GM23338 (cell line): ENCODE measurements around the gene SHISA4. TPM values are rescaled to one million over a fixed set of nuclear protein-coding genes. Genes with fewer than 3 reads are reported as not detected.

ENCODE experiments used
- EZH2phosphoT487 ChIP-seq: fragments of 200-600 bp; sonication (generic); IDR thresholded peaks from one replicate; pipeline ENCODE4 v1.8.1; 2018; ENCODE audit warnings: antibody characterized with exemption; ENCODE audit not compliant: unreplicated experiment
- JUNB ChIP-seq: IDR thresholded peaks from one replicate; pipeline ENCODE4 v1.6.1; 2016; ENCODE audit warnings: antibody characterized with exemption; ENCODE audit not compliant: unreplicated experiment
- NANOG ChIP-seq: IDR thresholded peaks from 2 replicates; pipeline ENCODE4 v1.6.1; 2016; ENCODE audit warnings: antibody characterized with exemption, borderline replicate concordance
- POLR2AphosphoS5 ChIP-seq: IDR thresholded peaks from 2 replicates; pipeline ENCODE4 v1.6.1; 2016; ENCODE audit warnings: antibody characterized with exemption, low read depth
- polyA plus RNA-seq: library from polyadenylated mRNA; unstranded; fragments of >200 nt; fragmentation: Nextera tagmentation; extraction: Ambion mirVana; gene quantifications from 2 replicates; pipeline ENCODE4 v1.2.1, GENCODE V29; 2016
- total RNA-seq: library from RNA; depleted of rRNA; stranded (reverse); fragments of >200 nt; shearing (Covaris generic); gene quantifications from 2 replicates; pipeline ENCODE4 v1.2.3, GENCODE V29; 2014
- TF ChIP-seq, protein P1 (sequence below): IDR thresholded peaks from one replicate; pipeline ENCODE4 v1.6.1; 2018; ENCODE audit warnings: antibody characterized with exemption; ENCODE audit not compliant: unreplicated experiment
- TF ChIP-seq, protein P2 (sequence below): fragments of 250-450 bp; sonication (Bioruptor Pico); IDR thresholded peaks from 2 replicates; pipeline ENCODE4 v1.5.0; 2020; ENCODE audit warnings: mild to moderate bottlenecking, moderate library complexity
- TF ChIP-seq, protein P3 (sequence below): IDR thresholded peaks from 2 replicates; pipeline ENCODE4 v1.6.1; 2016; ENCODE audit warnings: antibody characterized with exemption

Gene SHISA4
- total and polyA plus RNA-seq, 2 experiments from 2014 or later: 8.0 to 9.2 TPM

DNA sequence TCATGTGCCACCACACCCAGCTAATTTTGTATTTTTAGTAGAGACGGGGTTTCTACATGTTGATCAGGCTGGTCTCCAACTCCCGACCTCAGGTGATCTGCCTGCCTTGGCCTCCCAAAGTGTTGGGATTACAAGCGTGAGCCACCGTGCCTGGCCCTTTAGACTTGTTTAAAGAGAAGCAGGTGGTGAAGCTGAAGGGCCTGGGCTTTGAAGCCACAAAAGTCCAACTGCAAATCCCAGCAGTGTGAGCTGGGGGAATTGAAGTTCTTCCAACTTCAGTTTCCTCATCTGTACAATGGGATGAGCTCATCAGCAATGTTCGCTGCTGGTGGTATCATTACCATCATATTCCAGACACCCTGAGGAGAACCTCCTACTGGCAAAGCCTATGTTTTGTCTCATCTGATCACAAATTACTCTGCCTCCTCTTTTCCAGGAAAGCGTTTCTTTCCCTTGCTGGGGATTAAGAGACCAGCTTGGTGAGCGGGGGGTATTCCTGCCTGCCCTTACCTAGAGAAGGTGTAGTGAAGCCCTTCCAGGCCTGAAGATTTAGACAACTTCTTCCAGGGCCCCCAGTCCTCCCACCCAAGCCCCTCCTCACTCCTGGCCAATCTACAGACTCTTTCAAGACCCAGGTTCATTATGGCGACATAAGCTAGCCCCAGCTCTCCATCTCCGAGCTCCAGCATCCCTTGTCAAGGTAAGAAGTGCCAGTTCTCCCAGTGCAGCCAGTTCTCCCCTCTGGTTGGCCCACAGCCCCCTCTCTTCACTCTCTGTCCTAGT, 2.4 kb upstream of the SHISA4 start (continued):
- TF ChIP-seq, protein P1, sequence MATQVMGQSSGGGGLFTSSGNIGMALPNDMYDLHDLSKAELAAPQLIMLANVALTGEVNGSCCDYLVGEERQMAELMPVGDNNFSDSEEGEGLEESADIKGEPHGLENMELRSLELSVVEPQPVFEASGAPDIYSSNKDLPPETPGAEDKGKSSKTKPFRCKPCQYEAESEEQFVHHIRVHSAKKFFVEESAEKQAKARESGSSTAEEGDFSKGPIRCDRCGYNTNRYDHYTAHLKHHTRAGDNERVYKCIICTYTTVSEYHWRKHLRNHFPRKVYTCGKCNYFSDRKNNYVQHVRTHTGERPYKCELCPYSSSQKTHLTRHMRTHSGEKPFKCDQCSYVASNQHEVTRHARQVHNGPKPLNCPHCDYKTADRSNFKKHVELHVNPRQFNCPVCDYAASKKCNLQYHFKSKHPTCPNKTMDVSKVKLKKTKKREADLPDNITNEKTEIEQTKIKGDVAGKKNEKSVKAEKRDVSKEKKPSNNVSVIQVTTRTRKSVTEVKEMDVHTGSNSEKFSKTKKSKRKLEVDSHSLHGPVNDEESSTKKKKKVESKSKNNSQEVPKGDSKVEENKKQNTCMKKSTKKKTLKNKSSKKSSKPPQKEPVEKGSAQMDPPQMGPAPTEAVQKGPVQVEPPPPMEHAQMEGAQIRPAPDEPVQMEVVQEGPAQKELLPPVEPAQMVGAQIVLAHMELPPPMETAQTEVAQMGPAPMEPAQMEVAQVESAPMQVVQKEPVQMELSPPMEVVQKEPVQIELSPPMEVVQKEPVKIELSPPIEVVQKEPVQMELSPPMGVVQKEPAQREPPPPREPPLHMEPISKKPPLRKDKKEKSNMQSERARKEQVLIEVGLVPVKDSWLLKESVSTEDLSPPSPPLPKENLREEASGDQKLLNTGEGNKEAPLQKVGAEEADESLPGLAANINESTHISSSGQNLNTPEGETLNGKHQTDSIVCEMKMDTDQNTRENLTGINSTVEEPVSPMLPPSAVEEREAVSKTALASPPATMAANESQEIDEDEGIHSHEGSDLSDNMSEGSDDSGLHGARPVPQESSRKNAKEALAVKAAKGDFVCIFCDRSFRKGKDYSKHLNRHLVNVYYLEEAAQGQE: no peak
- TF ChIP-seq, protein P2, sequence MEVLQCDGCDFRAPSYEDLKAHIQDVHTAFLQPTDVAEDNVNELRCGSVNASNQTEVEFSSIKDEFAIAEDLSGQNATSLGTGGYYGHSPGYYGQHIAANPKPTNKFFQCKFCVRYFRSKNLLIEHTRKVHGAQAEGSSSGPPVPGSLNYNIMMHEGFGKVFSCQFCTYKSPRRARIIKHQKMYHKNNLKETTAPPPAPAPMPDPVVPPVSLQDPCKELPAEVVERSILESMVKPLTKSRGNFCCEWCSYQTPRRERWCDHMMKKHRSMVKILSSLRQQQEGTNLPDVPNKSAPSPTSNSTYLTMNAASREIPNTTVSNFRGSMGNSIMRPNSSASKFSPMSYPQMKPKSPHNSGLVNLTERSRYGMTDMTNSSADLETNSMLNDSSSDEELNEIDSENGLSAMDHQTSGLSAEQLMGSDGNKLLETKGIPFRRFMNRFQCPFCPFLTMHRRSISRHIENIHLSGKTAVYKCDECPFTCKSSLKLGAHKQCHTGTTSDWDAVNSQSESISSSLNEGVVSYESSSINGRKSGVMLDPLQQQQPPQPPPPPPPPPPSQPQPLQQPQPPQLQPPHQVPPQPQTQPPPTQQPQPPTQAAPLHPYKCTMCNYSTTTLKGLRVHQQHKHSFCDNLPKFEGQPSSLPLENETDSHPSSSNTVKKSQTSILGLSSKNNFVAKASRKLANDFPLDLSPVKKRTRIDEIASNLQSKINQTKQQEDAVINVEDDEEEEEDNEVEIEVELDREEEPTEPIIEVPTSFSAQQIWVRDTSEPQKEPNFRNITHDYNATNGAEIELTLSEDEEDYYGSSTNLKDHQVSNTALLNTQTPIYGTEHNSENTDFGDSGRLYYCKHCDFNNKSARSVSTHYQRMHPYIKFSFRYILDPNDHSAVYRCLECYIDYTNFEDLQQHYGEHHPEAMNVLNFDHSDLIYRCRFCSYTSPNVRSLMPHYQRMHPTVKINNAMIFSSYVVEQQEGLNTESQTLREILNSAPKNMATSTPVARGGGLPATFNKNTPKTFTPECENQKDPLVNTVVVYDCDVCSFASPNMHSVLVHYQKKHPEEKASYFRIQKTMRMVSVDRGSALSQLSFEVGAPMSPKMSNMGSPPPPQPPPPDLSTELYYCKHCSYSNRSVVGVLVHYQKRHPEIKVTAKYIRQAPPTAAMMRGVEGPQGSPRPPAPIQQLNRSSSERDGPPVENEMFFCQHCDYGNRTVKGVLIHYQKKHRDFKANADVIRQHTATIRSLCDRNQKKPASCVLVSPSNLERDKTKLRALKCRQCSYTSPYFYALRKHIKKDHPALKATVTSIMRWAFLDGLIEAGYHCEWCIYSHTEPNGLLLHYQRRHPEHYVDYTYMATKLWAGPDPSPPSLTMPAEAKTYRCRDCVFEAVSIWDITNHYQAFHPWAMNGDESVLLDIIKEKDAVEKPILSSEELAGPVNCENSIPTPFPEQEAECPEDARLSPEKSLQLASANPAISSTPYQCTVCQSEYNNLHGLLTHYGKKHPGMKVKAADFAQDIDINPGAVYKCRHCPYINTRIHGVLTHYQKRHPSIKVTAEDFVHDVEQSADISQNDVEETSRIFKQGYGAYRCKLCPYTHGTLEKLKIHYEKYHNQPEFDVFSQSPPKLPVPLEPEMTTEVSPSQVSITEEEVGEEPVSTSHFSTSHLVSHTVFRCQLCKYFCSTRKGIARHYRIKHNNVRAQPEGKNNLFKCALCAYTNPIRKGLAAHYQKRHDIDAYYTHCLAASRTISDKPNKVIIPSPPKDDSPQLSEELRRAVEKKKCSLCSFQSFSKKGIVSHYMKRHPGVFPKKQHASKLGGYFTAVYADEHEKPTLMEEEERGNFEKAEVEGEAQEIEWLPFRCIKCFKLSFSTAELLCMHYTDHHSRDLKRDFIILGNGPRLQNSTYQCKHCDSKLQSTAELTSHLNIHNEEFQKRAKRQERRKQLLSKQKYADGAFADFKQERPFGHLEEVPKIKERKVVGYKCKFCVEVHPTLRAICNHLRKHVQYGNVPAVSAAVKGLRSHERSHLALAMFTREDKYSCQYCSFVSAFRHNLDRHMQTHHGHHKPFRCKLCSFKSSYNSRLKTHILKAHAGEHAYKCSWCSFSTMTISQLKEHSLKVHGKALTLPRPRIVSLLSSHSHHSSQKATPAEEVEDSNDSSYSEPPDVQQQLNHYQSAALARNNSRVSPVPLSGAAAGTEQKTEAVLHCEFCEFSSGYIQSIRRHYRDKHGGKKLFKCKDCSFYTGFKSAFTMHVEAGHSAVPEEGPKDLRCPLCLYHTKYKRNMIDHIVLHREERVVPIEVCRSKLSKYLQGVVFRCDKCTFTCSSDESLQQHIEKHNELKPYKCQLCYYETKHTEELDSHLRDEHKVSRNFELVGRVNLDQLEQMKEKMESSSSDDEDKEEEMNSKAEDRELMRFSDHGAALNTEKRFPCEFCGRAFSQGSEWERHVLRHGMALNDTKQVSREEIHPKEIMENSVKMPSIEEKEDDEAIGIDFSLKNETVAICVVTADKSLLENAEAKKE: no peak
- TF ChIP-seq NANOG (no peak), JUNB (no peak), EZH2phosphoT487 (no peak), POLR2AphosphoS5 (no peak)
- TF ChIP-seq, protein P3, sequence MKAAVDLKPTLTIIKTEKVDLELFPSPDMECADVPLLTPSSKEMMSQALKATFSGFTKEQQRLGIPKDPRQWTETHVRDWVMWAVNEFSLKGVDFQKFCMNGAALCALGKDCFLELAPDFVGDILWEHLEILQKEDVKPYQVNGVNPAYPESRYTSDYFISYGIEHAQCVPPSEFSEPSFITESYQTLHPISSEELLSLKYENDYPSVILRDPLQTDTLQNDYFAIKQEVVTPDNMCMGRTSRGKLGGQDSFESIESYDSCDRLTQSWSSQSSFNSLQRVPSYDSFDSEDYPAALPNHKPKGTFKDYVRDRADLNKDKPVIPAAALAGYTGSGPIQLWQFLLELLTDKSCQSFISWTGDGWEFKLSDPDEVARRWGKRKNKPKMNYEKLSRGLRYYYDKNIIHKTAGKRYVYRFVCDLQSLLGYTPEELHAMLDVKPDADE: no peak
